Measurements from ENCODE around the gene SEC14L5.

SEC14L5 gene

GRCh38 chr16:4990415-4990814 is 32.3 kb downstream of the SEC14L5 start:
- Histone ChIP-seq H3K36me3 (ENCODE audit: control insufficient read depth in 1 of 2, insufficient read depth in 2 of 2, low read length in 2 of 2) (no peaks in the 10 kb centered on the region), H3K4me3 (ENCODE audit: low read depth in 1 of 2, low read length in 2 of 2) (no peak overlapping the region), H3K9me3 (ENCODE audit: control insufficient read depth in 1 of 2, low read length in 2 of 2) (no peaks in the 10 kb centered on the region), H3K4me1 (ENCODE audit: control insufficient read depth in 1 of 2, insufficient read depth in 2 of 2, low read length in 2 of 2) (peaks cover 0 to 8% of the 10 kb centered on the region in 2 donors), H3K27me3 (ENCODE audit: low read depth, low read length) (peaks cover 9% of the 10 kb centered on the region), H3K27ac (ENCODE audit: low read length) (no peak overlapping the region)

- Histone ChIP-seq H3K4me3 (ENCODE audit: low read depth in 1 of 2, low read length in 2 of 2) (no peak overlapping the region), H3K9me3 (ENCODE audit: control insufficient read depth in 1 of 2, low read length in 2 of 2) (no peaks in the 10 kb centered on the region), H3K36me3 (ENCODE audit: control insufficient read depth in 1 of 2, insufficient read depth in 2 of 2, low read length in 2 of 2) (no peaks in the 10 kb centered on the region), H3K27me3 (ENCODE audit: low read depth, low read length) (peaks cover 9% of the 10 kb centered on the region), H3K4me1 (ENCODE audit: control insufficient read depth in 1 of 2, insufficient read depth in 2 of 2, low read length in 2 of 2) (peaks cover 0 to 8% of the 10 kb centered on the region in 2 donors), H3K27ac (ENCODE audit: low read length) (no peak overlapping the region)
Measured at GRCh38 chr16:4991754-4992153, 33.6 kb downstream of the SEC14L5 start.

GRCh38 chr16:4994719-4995434 is 36.7 kb downstream of the SEC14L5 start:
- no peaks in the 10 kb centered on the region for H3K4me1 ChIP-seq (ENCODE audit: control insufficient read depth in 1 of 2, insufficient read depth in 2 of 2, low read length in 2 of 2)
- no peaks in the 10 kb centered on the region for H3K9me3 ChIP-seq (ENCODE audit: control insufficient read depth in 1 of 2, low read length in 2 of 2)
- H3K36me3 ChIP-seq (ENCODE audit: control insufficient read depth in 1 of 2, insufficient read depth in 2 of 2, low read length in 2 of 2) = no peaks in the 10 kb centered on the region
- H3K4me3 ChIP-seq (ENCODE audit: low read depth in 1 of 2, low read length in 2 of 2) = no peak overlapping the region
- no peak overlapping the region for H3K27ac ChIP-seq (ENCODE audit: low read length)
- no peaks in the 10 kb centered on the region for H3K27me3 ChIP-seq (ENCODE audit: low read depth, low read length)

- H3K4me3 ChIP-seq (ENCODE audit: low read depth in 1 of 2, low read length in 2 of 2) = no peak overlapping the region
- H3K4me1 ChIP-seq (ENCODE audit: control insufficient read depth in 1 of 2, insufficient read depth in 2 of 2, low read length in 2 of 2) = no peaks in the 10 kb centered on the region
- H3K27me3 ChIP-seq (ENCODE audit: low read depth, low read length) = no peaks in the 10 kb centered on the region
- H3K27ac ChIP-seq (ENCODE audit: low read length) = no peak overlapping the region
- no peaks in the 10 kb centered on the region for H3K36me3 ChIP-seq (ENCODE audit: control insufficient read depth in 1 of 2, insufficient read depth in 2 of 2, low read length in 2 of 2)
- no peaks in the 10 kb centered on the region for H3K9me3 ChIP-seq (ENCODE audit: control insufficient read depth in 1 of 2, low read length in 2 of 2)
Measured at GRCh38 chr16:5000573-5001001, 42.5 kb downstream of the SEC14L5 start.

GRCh38 chr16:5001571-5001970 is 43.4 kb downstream of the SEC14L5 start:
- H3K36me3 ChIP-seq (ENCODE audit: control insufficient read depth in 1 of 2, insufficient read depth in 2 of 2, low read length in 2 of 2) = no peaks in the 10 kb centered on the region
- no peaks in the 10 kb centered on the region for H3K4me1 ChIP-seq (ENCODE audit: control insufficient read depth in 1 of 2, insufficient read depth in 2 of 2, low read length in 2 of 2)
- H3K27ac ChIP-seq (ENCODE audit: low read length) = no peak overlapping the region
- H3K27me3 ChIP-seq (ENCODE audit: low read depth, low read length) = no peaks in the 10 kb centered on the region
- H3K4me3 ChIP-seq (ENCODE audit: low read depth in 1 of 2, low read length in 2 of 2) = no peak overlapping the region
- no peaks in the 10 kb centered on the region for H3K9me3 ChIP-seq (ENCODE audit: control insufficient read depth in 1 of 2, low read length in 2 of 2)

GRCh38 chr16:5001986-5002385 is 43.9 kb downstream of the SEC14L5 start:
- no peak overlapping the region for H3K4me3 ChIP-seq (ENCODE audit: low read depth in 1 of 2, low read length in 2 of 2)
- H3K36me3 ChIP-seq (ENCODE audit: control insufficient read depth in 1 of 2, insufficient read depth in 2 of 2, low read length in 2 of 2) = no peaks in the 10 kb centered on the region
- no peak overlapping the region for H3K27ac ChIP-seq (ENCODE audit: low read length)
- H3K4me1 ChIP-seq (ENCODE audit: control insufficient read depth in 1 of 2, insufficient read depth in 2 of 2, low read length in 2 of 2) = no peaks in the 10 kb centered on the region
- no peaks in the 10 kb centered on the region for H3K9me3 ChIP-seq (ENCODE audit: control insufficient read depth in 1 of 2, low read length in 2 of 2)
- no peaks in the 10 kb centered on the region for H3K27me3 ChIP-seq (ENCODE audit: low read depth, low read length)

- H3K9me3 ChIP-seq (ENCODE audit: control insufficient read depth in 1 of 2, low read length in 2 of 2) = no peaks in the 10 kb centered on the region
- H3K27me3 ChIP-seq (ENCODE audit: low read depth, low read length) = no peaks in the 10 kb centered on the region
- no peaks in the 10 kb centered on the region for H3K36me3 ChIP-seq (ENCODE audit: control insufficient read depth in 1 of 2, insufficient read depth in 2 of 2, low read length in 2 of 2)
- H3K27ac ChIP-seq (ENCODE audit: low read length) = no peak overlapping the region
- no peaks in the 10 kb centered on the region for H3K4me1 ChIP-seq (ENCODE audit: control insufficient read depth in 1 of 2, insufficient read depth in 2 of 2, low read length in 2 of 2)
- no peak overlapping the region for H3K4me3 ChIP-seq (ENCODE audit: low read depth in 1 of 2, low read length in 2 of 2)
Measured at GRCh38 chr16:5002699-5003143, 44.6 kb downstream of the SEC14L5 start.

- Histone ChIP-seq H3K4me1 (ENCODE audit: control insufficient read depth in 1 of 2, insufficient read depth in 2 of 2, low read length in 2 of 2) (no peaks in the 10 kb centered on the region), H3K27ac (ENCODE audit: low read length) (no peak overlapping the region), H3K36me3 (ENCODE audit: control insufficient read depth in 1 of 2, insufficient read depth in 2 of 2, low read length in 2 of 2) (no peaks in the 10 kb centered on the region), H3K4me3 (ENCODE audit: low read depth in 1 of 2, low read length in 2 of 2) (no peak overlapping the region), H3K27me3 (ENCODE audit: low read depth, low read length) (no peaks in the 10 kb centered on the region), H3K9me3 (ENCODE audit: control insufficient read depth in 1 of 2, low read length in 2 of 2) (no peaks in the 10 kb centered on the region)
Measured at GRCh38 chr16:5003211-5003610, 45.1 kb downstream of the SEC14L5 start.

- Histone ChIP-seq H3K27me3 (ENCODE audit: low read depth, low read length) (no peaks in the 10 kb centered on the region), H3K36me3 (ENCODE audit: control insufficient read depth in 1 of 2, insufficient read depth in 2 of 2, low read length in 2 of 2) (no peaks in the 10 kb centered on the region), H3K9me3 (ENCODE audit: control insufficient read depth in 1 of 2, low read length in 2 of 2) (no peaks in the 10 kb centered on the region), H3K27ac (ENCODE audit: low read length) (no peak overlapping the region), H3K4me3 (ENCODE audit: low read depth in 1 of 2, low read length in 2 of 2) (no peak overlapping the region), H3K4me1 (ENCODE audit: control insufficient read depth in 1 of 2, insufficient read depth in 2 of 2, low read length in 2 of 2) (no peaks in the 10 kb centered on the region)
Measured at GRCh38 chr16:5003828-5004227, 45.7 kb downstream of the SEC14L5 start.

GRCh38 chr16:5004311-5004710 is 46.2 kb downstream of the SEC14L5 start:
- no peaks in the 10 kb centered on the region for H3K27me3 ChIP-seq (ENCODE audit: low read depth, low read length)
- no peaks in the 10 kb centered on the region for H3K9me3 ChIP-seq (ENCODE audit: control insufficient read depth in 1 of 2, low read length in 2 of 2)
- H3K4me1 ChIP-seq (ENCODE audit: control insufficient read depth in 1 of 2, insufficient read depth in 2 of 2, low read length in 2 of 2) = no peaks in the 10 kb centered on the region
- H3K27ac ChIP-seq (ENCODE audit: low read length) = no peak overlapping the region
- no peaks in the 10 kb centered on the region for H3K36me3 ChIP-seq (ENCODE audit: control insufficient read depth in 1 of 2, insufficient read depth in 2 of 2, low read length in 2 of 2)
- no peak overlapping the region for H3K4me3 ChIP-seq (ENCODE audit: low read depth in 1 of 2, low read length in 2 of 2)

- Histone ChIP-seq H3K36me3 (ENCODE audit: control insufficient read depth in 1 of 2, insufficient read depth in 2 of 2, low read length in 2 of 2) (no peaks in the 10 kb centered on the region), H3K4me3 (ENCODE audit: low read depth in 1 of 2, low read length in 2 of 2) (no peak overlapping the region), H3K27ac (ENCODE audit: low read length) (no peak overlapping the region), H3K9me3 (ENCODE audit: control insufficient read depth in 1 of 2, low read length in 2 of 2) (no peaks in the 10 kb centered on the region), H3K4me1 (ENCODE audit: control insufficient read depth in 1 of 2, insufficient read depth in 2 of 2, low read length in 2 of 2) (no peaks in the 10 kb centered on the region), H3K27me3 (ENCODE audit: low read depth, low read length) (no peaks in the 10 kb centered on the region)
Measured at GRCh38 chr16:5005916-5006315, 47.8 kb downstream of the SEC14L5 start.

Data from muscle layer of duodenum (tissue), 2 donors.